ENCODE results near the gene LGALS4.

- no peak for TF ChIP-seq ZFP3 (CRISPR knock-in tag; IDR thresholded peaks at IDR 0.05)
- no peak for TF ChIP-seq RARB (CRISPR knock-in tag; IDR thresholded peaks at IDR 0.05)
- no peak for TF ChIP-seq CREB5 (CRISPR knock-in tag; IDR thresholded peaks at IDR 0.05; ENCODE audit: low read depth)
- TF ChIP-seq ZFP30 (CRISPR knock-in tag; IDR thresholded peaks at IDR 0.05): no peak
- TF ChIP-seq ISL1 (CRISPR knock-in tag; IDR thresholded peaks at IDR 0.05): no peak
Observed at GRCh38 chr19:38780443-38780842, 32.3 kb downstream of the LGALS4 start.

Measured in SK-N-SH treated with all-trans-retinoic acid at 6 μM for 48 hours (cell line).